ENCODE data around the gene NPHP4.
"Not testable (repeated sequence)": the region's sequence is repeated elsewhere in the genome, so short reads cannot be mapped to it uniquely, and the experiment has no call there.

NPHP4 gene

GRCh38 chr1:5898266-5898665 is 94.0 kb downstream of the NPHP4 start:
- in situ Hi-C loops (cut with MboI; ENCODE audit: low sequenced_read_pairs), result no loop called here

- in situ Hi-C loops (cut with MboI; ENCODE audit: low sequenced_read_pairs), result no loop called here
Measured at GRCh38 chr1:5896706-5897660, 95.2 kb downstream of the NPHP4 start.

GRCh38 chr1:5895446-5896406 is 96.5 kb downstream of the NPHP4 start:
- in situ Hi-C loops (cut with MboI; ENCODE audit: low sequenced_read_pairs), result no loop called here

- in situ Hi-C loops (cut with MboI; ENCODE audit: low sequenced_read_pairs), result not testable (repeated sequence)
Measured at GRCh38 chr1:5893699-5894278, 98.4 kb downstream of the NPHP4 start.

- in situ Hi-C loops (cut with MboI; ENCODE audit: low sequenced_read_pairs), result no loop called here
Measured at GRCh38 chr1:5892329-5892728, 99.9 kb downstream of the NPHP4 start.

GRCh38 chr1:5891736-5892135 is 100.5 kb downstream of the NPHP4 start:
- in situ Hi-C loops (cut with MboI; ENCODE audit: low sequenced_read_pairs), result no loop called here

GRCh38 chr1:5891137-5891536 is 101.1 kb downstream of the NPHP4 start:
- in situ Hi-C loops (cut with MboI; ENCODE audit: low sequenced_read_pairs), result no loop called here

- in situ Hi-C loops (cut with MboI; ENCODE audit: low sequenced_read_pairs), result no loop called here
Measured at GRCh38 chr1:5890346-5891106, 101.7 kb downstream of the NPHP4 start.

- in situ Hi-C loops (cut with MboI; ENCODE audit: low sequenced_read_pairs), result no loop called here
Measured at GRCh38 chr1:5889901-5890300, 102.3 kb downstream of the NPHP4 start.

- in situ Hi-C loops (cut with MboI; ENCODE audit: low sequenced_read_pairs), result no loop called here
Measured at GRCh38 chr1:5889462-5889861, 102.8 kb downstream of the NPHP4 start.

- in situ Hi-C loops (cut with MboI; ENCODE audit: low sequenced_read_pairs), result no loop called here
Measured at GRCh38 chr1:5888606-5889211, 103.5 kb downstream of the NPHP4 start.

- in situ Hi-C loops (cut with MboI; ENCODE audit: low sequenced_read_pairs), result no loop called here
Measured at GRCh38 chr1:5887971-5888361, 104.3 kb downstream of the NPHP4 start.

- in situ Hi-C loops (cut with MboI; ENCODE audit: low sequenced_read_pairs), result no loop called here
Measured at GRCh38 chr1:5887349-5887970, 104.8 kb downstream of the NPHP4 start.

- in situ Hi-C loops (cut with MboI; ENCODE audit: low sequenced_read_pairs), result no loop called here
Measured at GRCh38 chr1:5886541-5887348, 105.5 kb downstream of the NPHP4 start.

- in situ Hi-C loops (cut with MboI; ENCODE audit: low sequenced_read_pairs), result no loop called here
Measured at GRCh38 chr1:5886140-5886483, 106.1 kb downstream of the NPHP4 start.

GRCh38 chr1:5885471-5886139 is 106.6 kb downstream of the NPHP4 start:
- in situ Hi-C loops (cut with MboI; ENCODE audit: low sequenced_read_pairs), result no loop called here

- in situ Hi-C loops (cut with MboI; ENCODE audit: low sequenced_read_pairs), result no loop called here
Measured at GRCh38 chr1:5884110-5884509, 108.1 kb downstream of the NPHP4 start.

Data from HL-60/S4 treated with retinoic acid at 250 ng/mL for 4 days and 3 days (cell line).